ENCODE results near the gene RPH3AL. TPM values are rescaled to one million over a fixed set of nuclear protein-coding genes. Genes with fewer than 3 reads are reported as not detected.

The RPH3AL gene
- total and polyA plus RNA-seq, 3 donors from 2014 or later, result 4.4 to 13.5 (median 6.5) TPM

GRCh38 chr17:364766-365165 is 12.2 kb upstream of the RPH3AL start:
- H3K4me1 ChIP-seq, result no peaks in the 10 kb centered on the region
- H3K4me3 ChIP-seq, result no peak overlapping the region
- no peak for DNase-seq
- H3K27me3 ChIP-seq, result no peaks in the 10 kb centered on the region
- H3K9me3 ChIP-seq, result no peaks in the 10 kb centered on the region
- no peaks in the 10 kb centered on the region for H3K36me3 ChIP-seq (ENCODE audit: low read depth, missing control alignments)
- intact Hi-C loops (cut with DNase I; ENCODE audit: low total_unique reads), result no loop called here
- no peak overlapping the region for H3K27ac ChIP-seq
- WGBS, 2 donors, result 86 to 91% methylated on average over 9 of the region's 9 CpGs
- no peak for TF ChIP-seq POLR2A (IDR thresholded peaks at IDR 0.05)

DNA sequence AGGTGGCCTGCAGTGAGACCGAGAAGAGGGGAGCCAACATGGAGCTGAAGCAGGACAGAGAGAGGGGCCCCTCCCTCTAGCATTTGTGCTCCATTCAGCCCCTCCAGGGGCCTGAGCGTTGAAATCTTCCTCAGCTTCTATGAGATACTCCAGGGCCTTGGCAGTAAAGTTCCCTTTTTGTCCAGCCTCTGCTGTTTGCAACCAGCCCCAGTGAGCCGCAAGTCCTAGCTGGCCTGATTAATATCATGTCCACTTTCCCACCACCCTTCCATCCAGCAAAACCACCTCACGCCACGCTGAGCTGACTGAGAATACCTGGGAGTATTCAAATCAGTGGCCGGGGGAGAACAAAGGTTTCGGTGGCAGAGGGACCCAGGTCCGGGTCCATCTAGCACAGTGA is 11.7 kb upstream of the RPH3AL start:
- DNase-seq, result no peak
- TF ChIP-seq, protein P1, sequence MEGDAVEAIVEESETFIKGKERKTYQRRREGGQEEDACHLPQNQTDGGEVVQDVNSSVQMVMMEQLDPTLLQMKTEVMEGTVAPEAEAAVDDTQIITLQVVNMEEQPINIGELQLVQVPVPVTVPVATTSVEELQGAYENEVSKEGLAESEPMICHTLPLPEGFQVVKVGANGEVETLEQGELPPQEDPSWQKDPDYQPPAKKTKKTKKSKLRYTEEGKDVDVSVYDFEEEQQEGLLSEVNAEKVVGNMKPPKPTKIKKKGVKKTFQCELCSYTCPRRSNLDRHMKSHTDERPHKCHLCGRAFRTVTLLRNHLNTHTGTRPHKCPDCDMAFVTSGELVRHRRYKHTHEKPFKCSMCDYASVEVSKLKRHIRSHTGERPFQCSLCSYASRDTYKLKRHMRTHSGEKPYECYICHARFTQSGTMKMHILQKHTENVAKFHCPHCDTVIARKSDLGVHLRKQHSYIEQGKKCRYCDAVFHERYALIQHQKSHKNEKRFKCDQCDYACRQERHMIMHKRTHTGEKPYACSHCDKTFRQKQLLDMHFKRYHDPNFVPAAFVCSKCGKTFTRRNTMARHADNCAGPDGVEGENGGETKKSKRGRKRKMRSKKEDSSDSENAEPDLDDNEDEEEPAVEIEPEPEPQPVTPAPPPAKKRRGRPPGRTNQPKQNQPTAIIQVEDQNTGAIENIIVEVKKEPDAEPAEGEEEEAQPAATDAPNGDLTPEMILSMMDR (IDR thresholded peaks at IDR 0.05), result no peak
- no peak for TF ChIP-seq POLR2A (IDR thresholded peaks at IDR 0.05)
- intact Hi-C loops (cut with DNase I; ENCODE audit: low total_unique reads), result no loop called here
- no peaks in the 10 kb centered on the region for H3K4me1 ChIP-seq
- H3K4me3 ChIP-seq, result no peak overlapping the region
- WGBS, 2 donors, result 82 to 87% methylated on average over 8 of the region's 8 CpGs
- H3K27me3 ChIP-seq, result no peaks in the 10 kb centered on the region
- no peaks in the 10 kb centered on the region for H3K9me3 ChIP-seq
- no peaks in the 10 kb centered on the region for H3K36me3 ChIP-seq (ENCODE audit: low read depth, missing control alignments)
- H3K27ac ChIP-seq, result no peak overlapping the region

GRCh38 chr17:362721-363120 is 10.1 kb upstream of the RPH3AL start:
- Histone ChIP-seq H3K27me3 (no peaks in the 10 kb centered on the region), H3K4me1 (no peaks in the 10 kb centered on the region), H3K4me3 (no peak overlapping the region), H3K9me3 (no peaks in the 10 kb centered on the region), H3K27ac (no peak overlapping the region), H3K36me3 (ENCODE audit: low read depth, missing control alignments) (no peaks in the 10 kb centered on the region)
- TF ChIP-seq, protein P1 (IDR thresholded peaks at IDR 0.05), result no peak
- no peak for TF ChIP-seq POLR2A (IDR thresholded peaks at IDR 0.05)
- intact Hi-C loops (cut with DNase I; ENCODE audit: low total_unique reads), result no loop called here
- 89 to 96% methylated on average over 8 to 14 of the region's 14 CpGs for WGBS, 2 donors
- DNase-seq, result no peak

- Histone ChIP-seq H3K9me3 (no peaks in the 10 kb centered on the region), H3K4me3 (no peak overlapping the region), H3K36me3 (ENCODE audit: low read depth, missing control alignments) (no peaks in the 10 kb centered on the region), H3K4me1 (no peaks in the 10 kb centered on the region), H3K27me3 (no peaks in the 10 kb centered on the region), H3K27ac (no peak overlapping the region)
- intact Hi-C loops (cut with DNase I; ENCODE audit: low total_unique reads), result no loop called here
- DNase-seq, result no peak
- TF ChIP-seq, protein P1 (IDR thresholded peaks at IDR 0.05), result no peak
- no peak for TF ChIP-seq POLR2A (IDR thresholded peaks at IDR 0.05)
- WGBS, 2 donors, result 78 to 81% methylated on average over 16 to 23 of the region's 23 CpGs
Measured at GRCh38 chr17:360092-360750, 7.6 kb upstream of the RPH3AL start.

DNA sequence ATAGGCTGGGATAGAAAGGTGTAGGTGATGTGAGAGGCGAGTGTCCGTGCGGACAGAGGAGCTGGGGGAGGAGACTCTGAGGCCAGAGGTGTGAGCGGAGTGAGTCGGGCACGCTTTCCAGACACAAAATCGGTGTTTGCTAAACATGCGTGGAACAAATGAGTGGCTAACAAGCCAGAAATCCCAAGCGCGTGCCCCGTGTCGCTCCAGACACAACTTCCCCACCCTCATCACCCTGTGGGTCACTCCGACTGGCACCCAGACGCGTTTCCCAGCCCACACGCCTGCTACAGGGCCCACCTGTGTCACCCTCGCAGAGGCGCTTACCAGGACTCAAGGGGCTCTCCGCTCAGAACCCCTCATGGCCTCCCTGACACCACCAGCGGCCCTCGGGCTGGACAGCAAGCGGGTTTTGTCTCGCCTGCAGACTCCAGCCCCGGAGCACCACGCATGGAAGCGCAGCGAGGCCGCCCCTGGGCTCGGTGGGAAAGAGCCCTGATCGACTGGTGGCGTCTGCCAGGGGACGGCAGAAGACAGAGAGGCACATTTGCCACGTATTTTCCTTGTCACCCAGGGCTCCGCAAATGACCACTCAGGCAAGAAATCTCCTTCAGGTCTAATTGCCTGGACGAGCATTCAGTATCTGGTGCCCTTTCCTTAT is 6.0 kb upstream of the RPH3AL start:
- Histone ChIP-seq H3K4me3 (no peak overlapping the region), H3K9me3 (no peaks in the 10 kb centered on the region), H3K36me3 (ENCODE audit: low read depth, missing control alignments) (no peaks in the 10 kb centered on the region), H3K27ac (no peak overlapping the region), H3K4me1 (no peaks in the 10 kb centered on the region), H3K27me3 (no peaks in the 10 kb centered on the region)
- intact Hi-C loops (cut with DNase I; ENCODE audit: low total_unique reads), result no loop called here
- TF ChIP-seq POLR2A (IDR thresholded peaks at IDR 0.05), result no peak
- TF ChIP-seq, protein P1 (IDR thresholded peaks at IDR 0.05), result no peak
- DNase-seq, result no peak
- WGBS, 2 donors, result 89 to 92% methylated on average over 35 of the region's 35 CpGs

Data from testis (tissue), 3 donors.